ENCODE results near the gene SPIRE2.

DNA sequence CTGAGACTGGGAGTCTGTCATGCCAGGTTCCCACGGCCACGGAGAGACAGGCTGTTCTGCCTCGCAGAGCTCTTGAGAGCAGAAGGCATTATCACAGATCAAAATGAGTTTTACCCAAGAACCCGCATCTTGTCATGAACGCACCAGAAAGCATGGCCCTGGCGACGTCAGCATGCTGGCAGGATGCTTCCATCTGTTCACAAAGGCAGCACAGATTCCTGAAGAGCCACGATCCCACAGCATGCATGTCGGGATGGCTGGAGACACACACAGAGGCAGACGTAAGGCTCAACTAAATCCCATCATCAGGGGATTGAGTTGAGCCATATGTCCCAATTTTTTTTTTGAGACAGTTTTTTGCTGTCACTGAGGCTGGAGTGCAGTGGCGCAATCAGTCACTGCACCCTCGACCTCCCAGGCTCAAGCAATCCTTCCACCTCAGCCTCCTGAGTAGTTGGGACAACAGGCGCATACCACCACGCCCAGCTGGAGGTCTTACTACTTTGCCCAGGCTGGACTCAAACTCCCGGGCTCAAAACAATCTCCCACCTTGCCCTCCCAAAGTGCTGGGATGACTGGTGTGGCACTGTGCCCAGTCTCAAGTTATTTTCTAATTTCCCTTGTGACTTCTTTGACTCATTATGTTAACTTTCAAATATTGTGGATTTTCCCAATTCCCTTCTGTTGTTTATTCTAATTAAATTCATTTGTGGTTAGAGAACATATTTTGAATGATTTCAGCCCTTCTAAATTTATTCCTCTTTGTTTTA lies 23.0 kb upstream of the SPIRE2 start:
- TF ChIP-seq, protein P1, sequence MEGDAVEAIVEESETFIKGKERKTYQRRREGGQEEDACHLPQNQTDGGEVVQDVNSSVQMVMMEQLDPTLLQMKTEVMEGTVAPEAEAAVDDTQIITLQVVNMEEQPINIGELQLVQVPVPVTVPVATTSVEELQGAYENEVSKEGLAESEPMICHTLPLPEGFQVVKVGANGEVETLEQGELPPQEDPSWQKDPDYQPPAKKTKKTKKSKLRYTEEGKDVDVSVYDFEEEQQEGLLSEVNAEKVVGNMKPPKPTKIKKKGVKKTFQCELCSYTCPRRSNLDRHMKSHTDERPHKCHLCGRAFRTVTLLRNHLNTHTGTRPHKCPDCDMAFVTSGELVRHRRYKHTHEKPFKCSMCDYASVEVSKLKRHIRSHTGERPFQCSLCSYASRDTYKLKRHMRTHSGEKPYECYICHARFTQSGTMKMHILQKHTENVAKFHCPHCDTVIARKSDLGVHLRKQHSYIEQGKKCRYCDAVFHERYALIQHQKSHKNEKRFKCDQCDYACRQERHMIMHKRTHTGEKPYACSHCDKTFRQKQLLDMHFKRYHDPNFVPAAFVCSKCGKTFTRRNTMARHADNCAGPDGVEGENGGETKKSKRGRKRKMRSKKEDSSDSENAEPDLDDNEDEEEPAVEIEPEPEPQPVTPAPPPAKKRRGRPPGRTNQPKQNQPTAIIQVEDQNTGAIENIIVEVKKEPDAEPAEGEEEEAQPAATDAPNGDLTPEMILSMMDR (IDR thresholded peaks at IDR 0.05): no peak
- TF ChIP-seq POLR2A (IDR thresholded peaks at IDR 0.05): no peak
